GM19238 (cell line): Measurements from ENCODE around the gene CSH1.
A peak's percentile ranks its signal among the peaks of the same experiment; 100 is the strongest.
"Not testable (repeated sequence)": the region's sequence is repeated elsewhere in the genome, so short reads cannot be mapped to it uniquely, and the experiment has no call there.

Experiments used
- DNase-seq: peaks from one replicate; pipeline ENCODE4 v3.0.0; 2011; ENCODE audit warnings: low spot score; ENCODE audit not compliant: insufficient read length

The CSH1 gene

GRCh38 chr17:63904796-63905195 lies 8.4 kb upstream of the CSH1 start:
- not testable (repeated sequence) for DNase-seq

- DNase-seq, result not testable (repeated sequence)
These were observed 7.4 kb upstream of the CSH1 start for GRCh38 chr17:63903787-63904201.

GRCh38 chr17:63901971-63902370 lies 5.6 kb upstream of the CSH1 start:
- not testable (repeated sequence) for DNase-seq

- DNase-seq, result not testable (repeated sequence)
These were observed 2.8 kb upstream of the CSH1 start for GRCh38 chr17:63898899-63899798.

- DNase-seq, result not testable (repeated sequence)
These were observed 1.6 kb downstream of the CSH1 start for GRCh38 chr17:63894821-63895220.

- DNase-seq, result not testable (repeated sequence)
These were observed 2.4 kb downstream of the CSH1 start for GRCh38 chr17:63894021-63894420.

GRCh38 chr17:63892316-63893037 lies 3.9 kb downstream of the CSH1 start:
- not testable (repeated sequence) for DNase-seq

GRCh38 chr17:63889026-63889848 lies 7.1 kb downstream of the CSH1 start:
- not testable (repeated sequence) for DNase-seq

GRCh38 chr17:63885119-63885518 lies 11.3 kb downstream of the CSH1 start:
- DNase-seq, result not testable (repeated sequence)

- not testable (repeated sequence) for DNase-seq
These were observed 13.7 kb downstream of the CSH1 start for GRCh38 chr17:63882626-63883126.

- peak; percentile 62 for DNase-seq
These were observed 14.3 kb downstream of the CSH1 start, which contains the start of gene GH2 for GRCh38 chr17:63881935-63882601. TSS of gene GH2 (minus strand) at chr17:63881944. CDS start at chr17:63881801, 143 bp downstream.

- DNase-seq, result not testable (repeated sequence)
These were observed 15.0 kb downstream of the CSH1 start for GRCh38 chr17:63881337-63881736.

- DNase-seq, result no peak
These were observed 15.7 kb downstream of the CSH1 start for GRCh38 chr17:63880706-63881105.

- DNase-seq, result not testable (repeated sequence)
These were observed 18.0 kb downstream of the CSH1 start for GRCh38 chr17:63878413-63878812.

GRCh38 chr17:63874693-63875092 lies 21.7 kb downstream of the CSH1 start:
- DNase-seq, result not testable (repeated sequence)

- not testable (repeated sequence) for DNase-seq
These were observed 22.2 kb downstream of the CSH1 start for GRCh38 chr17:63874061-63874626.

GRCh38 chr17:63873577-63873976 lies 22.8 kb downstream of the CSH1 start, which contains the start of gene CSH2:
TSS of gene CSH2 (minus strand) at chr17:63873677. CDS start at chr17:63873614, 63 bp downstream.
- not testable (repeated sequence) for DNase-seq

- not testable (repeated sequence) for DNase-seq
These were observed 24.6 kb downstream of the CSH1 start for GRCh38 chr17:63871646-63872365.

- DNase-seq, result not testable (repeated sequence)
These were observed 26.1 kb downstream of the CSH1 start for GRCh38 chr17:63870292-63870665.
